ENCODE measurements around the gene PLCL2.

DNA sequence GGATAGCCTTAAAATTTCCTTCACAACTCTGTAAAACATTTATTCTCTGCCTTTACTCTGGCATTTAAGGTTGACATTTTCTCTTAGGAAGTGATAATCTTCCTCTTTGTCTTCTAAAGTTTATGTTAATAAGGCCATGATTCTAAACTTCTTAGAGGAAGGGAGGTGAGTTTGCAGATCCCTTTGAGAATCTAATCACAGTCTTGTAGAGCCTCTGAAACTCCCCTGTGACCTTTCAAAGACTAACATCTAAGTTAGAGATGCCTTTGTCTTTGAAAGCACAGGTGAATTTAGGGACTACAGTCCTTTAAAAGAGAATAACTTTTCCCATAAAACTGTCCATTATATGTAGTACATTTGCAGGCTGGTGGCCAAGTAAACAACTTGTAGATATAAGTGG lies 115.1 kb downstream of the PLCL2 start:
- TF ChIP-seq, protein P1, sequence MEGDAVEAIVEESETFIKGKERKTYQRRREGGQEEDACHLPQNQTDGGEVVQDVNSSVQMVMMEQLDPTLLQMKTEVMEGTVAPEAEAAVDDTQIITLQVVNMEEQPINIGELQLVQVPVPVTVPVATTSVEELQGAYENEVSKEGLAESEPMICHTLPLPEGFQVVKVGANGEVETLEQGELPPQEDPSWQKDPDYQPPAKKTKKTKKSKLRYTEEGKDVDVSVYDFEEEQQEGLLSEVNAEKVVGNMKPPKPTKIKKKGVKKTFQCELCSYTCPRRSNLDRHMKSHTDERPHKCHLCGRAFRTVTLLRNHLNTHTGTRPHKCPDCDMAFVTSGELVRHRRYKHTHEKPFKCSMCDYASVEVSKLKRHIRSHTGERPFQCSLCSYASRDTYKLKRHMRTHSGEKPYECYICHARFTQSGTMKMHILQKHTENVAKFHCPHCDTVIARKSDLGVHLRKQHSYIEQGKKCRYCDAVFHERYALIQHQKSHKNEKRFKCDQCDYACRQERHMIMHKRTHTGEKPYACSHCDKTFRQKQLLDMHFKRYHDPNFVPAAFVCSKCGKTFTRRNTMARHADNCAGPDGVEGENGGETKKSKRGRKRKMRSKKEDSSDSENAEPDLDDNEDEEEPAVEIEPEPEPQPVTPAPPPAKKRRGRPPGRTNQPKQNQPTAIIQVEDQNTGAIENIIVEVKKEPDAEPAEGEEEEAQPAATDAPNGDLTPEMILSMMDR (IDR thresholded peaks at IDR 0.05; ENCODE audit: low read depth, low read length, poor library complexity, severe bottlenecking): no peak
- TF ChIP-seq EZH2phosphoT487 (IDR thresholded peaks at IDR 0.05; ENCODE audit: borderline replicate concordance, low read length): no peak
